Ovary (tissue), 9 donors: ENCODE measurements around the gene SPAG6. TPM values are rescaled to one million over a fixed set of nuclear protein-coding genes. Genes with fewer than 3 reads are reported as not detected.

Source experiments
- DNase-seq, 5 donors: peaks; one replicate each; pipeline ENCODE4 v3.0.0-alpha.2; 2019 to 2020
- H3K27ac ChIP-seq, 2 donors: fragments of 200-600 bp; one replicate each; pipeline versions ENCODE4 v1.5.1 to v1.8.0; 2019 to 2022
- H3K27me3 ChIP-seq: fragments of 200-600 bp; one replicate; pipeline ENCODE4 v1.8.0; 2022
- H3K36me3 ChIP-seq: fragments of 200-600 bp; sonication (generic); one replicate; pipeline ENCODE4 v1.5.1; 2019
- H3K4me1 ChIP-seq: one replicate; pipeline ENCODE4 v1.8.1; 2013; ENCODE audit warnings: mild to moderate bottlenecking, moderate library complexity; ENCODE audit not compliant: insufficient read depth
- H3K4me3 ChIP-seq: fragments of 200-600 bp; sonication (generic); one replicate; pipeline ENCODE4 v1.5.1; 2017
- H3K9me3 ChIP-seq, 2 donors: fragments of 200-600 bp in 1 of 2; sonication (generic) in 1 of 2; one replicate each; pipeline versions ENCODE4 v1.5.1 to v1.8.1; 2013 to 2019; ENCODE audit warnings: mild to moderate bottlenecking in 1 of 2, moderate library complexity in 1 of 2
- EP300 ChIP-seq: sonication (generic); formaldehyde crosslinking; IDR thresholded peaks from one replicate; pipeline ENCODE4 v1.6.1; 2017; ENCODE audit warnings: antibody characterized with exemption
- POLR2A ChIP-seq: fragments of 450-650 bp; IDR thresholded peaks from one replicate; pipeline ENCODE4 v1.6.1; 2017; ENCODE audit warnings: antibody characterized with exemption, mild to moderate bottlenecking, moderate library complexity
- WGBS, 3 donors: extraction: QIAGEN DNeasy Blood & Tissue Kit in 1 of 3; methylation state at CpG; one replicate each; pipeline versions ENCODE4 v1.1.5 to v1.1.7; 2013 to 2017; 5-methylcytosine and 5-hydroxymethylcytosine counted together
- intact Hi-C, 4 donors: fragments of 100-400 bp; cut with DNase I; formaldehyde crosslinking; loops; one replicate each; pipeline versions ENCODE4 v1.11.0 to v1.15.1; 2022 to 2023
- polyA plus RNA-seq, 2 donors: library from polyadenylated mRNA; stranded (reverse); fragments of 200-250 nt in 1 of 2; fragments of 350-450 nt in 1 of 2; fragmentation: Illumina TruSeq in 1 of 2; extraction: RNeasy Lipid Tissue Mini Kit (QIAGEN cat#74804) in 1 of 2; gene quantifications; one replicate each; pipeline ENCODE4 v1.2.3, GENCODE V29; 2013 to 2014
- total RNA-seq, 7 donors: library from RNA; depleted of rRNA in 2 of 7; stranded (reverse); fragments of >200 nt in 2 of 7; fragmentation: NEBNext Ultra II Directional in 3 of 7; extraction: Animal tissue kit (Norgen Biotek cat#: 25700) in 3 of 7; gene quantifications; one replicate each; pipeline versions ENCODE4 v1.1.0 to v1.2.4, GENCODE V29; 2016 to 2023
- TF ChIP-seq, protein P1 (sequence below), 3 donors: fragments of 450-650 bp in 2 of 3; fragments of 200-600 bp in 1 of 3; IDR thresholded peaks; one replicate each; pipeline versions ENCODE4 v1.5.1 to v1.8.0; 2016 to 2022; ENCODE audit warnings: antibody characterized with exemption in 3 of 3, mild to moderate bottlenecking in 1 of 3
- donor health status: DM: no; HTN: no; CAD: no; lungs with moderate emphysema.
- donor health status: DM: no; HTN: no; CAD: no.
- donor health status: Bipolar disorder and iron deficiency.
- donor health status: DM: yes; HTN: yes; CAD: no.
- donor health status: DM: no; HTN: no; CAD: no.
- donor health status: DM: yes; HTN: yes; CAD: no.

Gene SPAG6
- total and polyA plus RNA-seq, 9 donors = 0.04 to 22.1 (median 0.67) TPM; not detected in 2

- no peak for DNase-seq
- Histone ChIP-seq H3K9me3 (no peaks in the 10 kb centered on the region), H3K4me1 (peaks cover 3% of the 10 kb centered on the region), H3K4me3 (no peak overlapping the region), H3K36me3 (no peaks in the 10 kb centered on the region), H3K27me3 (no peaks in the 10 kb centered on the region), H3K27ac (no peak overlapping the region)
- WGBS, 3 donors = 87 to 95% (median 90%) methylated on average over 4 of the region's 4 CpGs
- intact Hi-C loops = loop anchor here in 3 of 4 donors (10.0 kb wide), 3 partner anchors 320 to 820 kb away; partner anchors contain the start of gene DNAJC1 (in 1 of the 3)
- TF ChIP-seq POLR2A (no peak), EP300 (no peak)
- TF ChIP-seq, protein P1, sequence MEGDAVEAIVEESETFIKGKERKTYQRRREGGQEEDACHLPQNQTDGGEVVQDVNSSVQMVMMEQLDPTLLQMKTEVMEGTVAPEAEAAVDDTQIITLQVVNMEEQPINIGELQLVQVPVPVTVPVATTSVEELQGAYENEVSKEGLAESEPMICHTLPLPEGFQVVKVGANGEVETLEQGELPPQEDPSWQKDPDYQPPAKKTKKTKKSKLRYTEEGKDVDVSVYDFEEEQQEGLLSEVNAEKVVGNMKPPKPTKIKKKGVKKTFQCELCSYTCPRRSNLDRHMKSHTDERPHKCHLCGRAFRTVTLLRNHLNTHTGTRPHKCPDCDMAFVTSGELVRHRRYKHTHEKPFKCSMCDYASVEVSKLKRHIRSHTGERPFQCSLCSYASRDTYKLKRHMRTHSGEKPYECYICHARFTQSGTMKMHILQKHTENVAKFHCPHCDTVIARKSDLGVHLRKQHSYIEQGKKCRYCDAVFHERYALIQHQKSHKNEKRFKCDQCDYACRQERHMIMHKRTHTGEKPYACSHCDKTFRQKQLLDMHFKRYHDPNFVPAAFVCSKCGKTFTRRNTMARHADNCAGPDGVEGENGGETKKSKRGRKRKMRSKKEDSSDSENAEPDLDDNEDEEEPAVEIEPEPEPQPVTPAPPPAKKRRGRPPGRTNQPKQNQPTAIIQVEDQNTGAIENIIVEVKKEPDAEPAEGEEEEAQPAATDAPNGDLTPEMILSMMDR (IDR thresholded peaks at IDR 0.05) = no peak
These were observed 20.9 kb upstream of the SPAG6 start for GRCh38 chr10:22324413-22324812.

DNA sequence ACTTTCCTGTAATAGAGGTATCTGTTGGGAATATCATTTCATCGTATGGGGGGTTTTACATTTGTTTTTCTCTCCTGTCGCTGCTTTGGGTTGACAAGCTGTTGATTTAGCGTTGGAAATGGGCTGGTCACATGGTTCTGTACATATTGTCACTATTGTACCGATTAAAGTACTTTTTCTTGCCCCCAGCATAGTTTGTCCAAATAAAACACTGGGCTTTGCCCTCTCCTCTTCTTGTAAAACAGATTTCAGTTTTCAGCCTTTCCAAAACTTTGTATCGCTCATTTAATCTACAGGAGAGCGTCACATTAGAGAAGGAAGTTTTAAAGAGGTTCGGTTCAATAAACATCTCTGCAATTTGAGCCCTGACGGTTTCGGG is 20.4 kb upstream of the SPAG6 start:
- peaks cover 3% of the 10 kb centered on the region for H3K4me1 ChIP-seq
- no peaks in the 10 kb centered on the region for H3K36me3 ChIP-seq
- no peak for DNase-seq
- intact Hi-C loops = loop anchor here in 3 of 4 donors (10.0 kb wide), 3 partner anchors 320 to 820 kb away; partner anchors contain the start of gene DNAJC1 (in 1 of the 3)
- H3K27ac ChIP-seq = peak overlapping the region in 1 of 2 donors; percentile 22
- WGBS, 3 donors = 7 to 10% (median 10%) methylated on average over 9 of the region's 9 CpGs
- H3K9me3 ChIP-seq = no peaks in the 10 kb centered on the region
- TF ChIP-seq EP300 (no peak), POLR2A (no peak)
- TF ChIP-seq, protein P1 (IDR thresholded peaks at IDR 0.05) = no peak
- H3K4me3 ChIP-seq = peak overlapping the region; percentile 55
- H3K27me3 ChIP-seq = no peaks in the 10 kb centered on the region

GRCh38 chr10:22325272-22326144 is 19.8 kb upstream of the SPAG6 start:
- Histone ChIP-seq H3K4me1 (peaks cover 3% of the 10 kb centered on the region), H3K4me3 (peak overlapping the region; percentile 55), H3K36me3 (no peaks in the 10 kb centered on the region), H3K9me3 (no peaks in the 10 kb centered on the region), H3K27ac (peak overlapping the region; percentile 22 to 33), H3K27me3 (no peaks in the 10 kb centered on the region)
- intact Hi-C loops = loop anchor here in 3 of 4 donors (10.0 kb wide), 3 partner anchors 321 to 821 kb away; partner anchors contain the start of gene DNAJC1 (in 1 of the 3)
- WGBS, 3 donors = 0 to 1% (median 1%) methylated on average over 26 to 92 of the region's 92 CpGs
- peak; percentile 78 to 88 (median 86) for DNase-seq
- no peak for TF ChIP-seq EP300
- TF ChIP-seq, protein P1 (IDR thresholded peaks at IDR 0.05) = no peak
- no peak for TF ChIP-seq POLR2A

GRCh38 chr10:22326145-22326702 is 19.1 kb upstream of the SPAG6 start:
- Histone ChIP-seq H3K4me3 (peak overlapping the region; percentile 55), H3K36me3 (no peaks in the 10 kb centered on the region), H3K27ac (peak overlapping the region in 1 of 2 donors; percentile 33), H3K4me1 (peaks cover 3% of the 10 kb centered on the region), H3K27me3 (no peaks in the 10 kb centered on the region), H3K9me3 (no peaks in the 10 kb centered on the region)
- no peak for TF ChIP-seq EP300
- intact Hi-C loops = loop anchor here in 3 of 4 donors (10.0 kb wide), 3 partner anchors 321 to 821 kb away; partner anchors contain the start of gene DNAJC1 (in 1 of the 3)
- no peak for DNase-seq
- 61 to 65% (median 63%) methylated on average over 8 of the region's 8 CpGs for WGBS, 3 donors
